HG03159 (cell line): Measurements from ENCODE around the gene BABAM2.

Experiments used
- ATAC-seq: cut with Tn5 transposase; IDR thresholded peaks from one replicate; pipeline ENCODE4 v1.9.1; 2021; ENCODE audit warnings: mild to moderate bottlenecking, moderate library complexity; ENCODE audit not compliant: unreplicated experiment

Gene BABAM2

GRCh38 chr2:27907547-27907946, 17.0 kb downstream of the BABAM2 start:
- ATAC-seq: no peak

GRCh38 chr2:27909901-27910300, 19.4 kb downstream of the BABAM2 start:
- ATAC-seq: no peak

- no peak for ATAC-seq
Observed at GRCh38 chr2:27911458-27912210, 21.1 kb downstream of the BABAM2 start.

- no peak for ATAC-seq
Observed at GRCh38 chr2:27912512-27912911, 22.0 kb downstream of the BABAM2 start.

GRCh38 chr2:27914041-27914804, 23.7 kb downstream of the BABAM2 start:
- no peak for ATAC-seq

GRCh38 chr2:27914805-27915175, 24.3 kb downstream of the BABAM2 start:
- ATAC-seq: no peak

- ATAC-seq: no peak
Observed at GRCh38 chr2:27915191-27915590, 24.7 kb downstream of the BABAM2 start.

GRCh38 chr2:27915874-27916273, 25.3 kb downstream of the BABAM2 start:
- no peak for ATAC-seq

- ATAC-seq: no peak
Observed at GRCh38 chr2:27916293-27916995, 25.9 kb downstream of the BABAM2 start.

GRCh38 chr2:27920148-27920885, 29.8 kb downstream of the BABAM2 start:
- ATAC-seq: no peak

GRCh38 chr2:27921424-27921823, 30.9 kb downstream of the BABAM2 start:
- ATAC-seq: no peak

- no peak for ATAC-seq
Observed at GRCh38 chr2:27921880-27922547, 31.5 kb downstream of the BABAM2 start.

GRCh38 chr2:27922842-27923241, 32.3 kb downstream of the BABAM2 start:
- no peak for ATAC-seq

- no peak for ATAC-seq
Observed at GRCh38 chr2:27925766-27926472, 35.4 kb downstream of the BABAM2 start.

GRCh38 chr2:27929916-27930486, 39.5 kb downstream of the BABAM2 start:
- ATAC-seq: no peak

- ATAC-seq: no peak
Observed at GRCh38 chr2:27931361-27931950, 40.9 kb downstream of the BABAM2 start.

GRCh38 chr2:27932396-27932795, 41.9 kb downstream of the BABAM2 start:
- no peak for ATAC-seq

- ATAC-seq: no peak
Observed at GRCh38 chr2:27935026-27935425, 44.5 kb downstream of the BABAM2 start.

- ATAC-seq: no peak
Observed at GRCh38 chr2:27940090-27940671, 49.7 kb downstream of the BABAM2 start.
